ENCODE results near the gene SLC6A2.

Gene SLC6A2

GRCh38 chr16:55717326-55717725 is 61.5 kb downstream of the SLC6A2 start:
- no peak for DNase-seq

- no peak for DNase-seq
These were observed 69.4 kb downstream of the SLC6A2 start for GRCh38 chr16:55725055-55725777.

GRCh38 chr16:55728797-55729196 is 73.0 kb downstream of the SLC6A2 start:
- DNase-seq: no peak

DNA sequence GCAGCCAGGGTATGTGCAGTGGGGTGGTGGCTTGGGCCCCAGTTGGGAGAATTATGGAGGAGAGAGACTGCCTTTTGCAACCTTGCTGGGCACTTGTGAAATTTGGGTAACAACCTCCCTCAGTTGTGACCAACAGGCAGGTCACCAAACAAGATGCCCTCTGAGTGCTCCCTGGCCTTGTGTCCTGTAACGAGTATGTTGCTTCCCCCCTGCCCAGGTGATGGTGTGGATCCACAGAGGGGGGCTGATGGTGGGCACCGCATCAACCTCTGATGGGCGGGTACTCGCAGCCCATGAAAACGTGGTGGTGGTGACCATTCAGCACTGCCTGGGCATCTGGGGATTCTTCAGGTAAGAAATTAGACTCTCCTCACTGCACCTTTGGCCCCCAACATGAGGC is 74.3 kb downstream of the SLC6A2 start:
- no peak for DNase-seq

- DNase-seq: no peak
These were observed 76.7 kb downstream of the SLC6A2 start for GRCh38 chr16:55732496-55732895.

DNA sequence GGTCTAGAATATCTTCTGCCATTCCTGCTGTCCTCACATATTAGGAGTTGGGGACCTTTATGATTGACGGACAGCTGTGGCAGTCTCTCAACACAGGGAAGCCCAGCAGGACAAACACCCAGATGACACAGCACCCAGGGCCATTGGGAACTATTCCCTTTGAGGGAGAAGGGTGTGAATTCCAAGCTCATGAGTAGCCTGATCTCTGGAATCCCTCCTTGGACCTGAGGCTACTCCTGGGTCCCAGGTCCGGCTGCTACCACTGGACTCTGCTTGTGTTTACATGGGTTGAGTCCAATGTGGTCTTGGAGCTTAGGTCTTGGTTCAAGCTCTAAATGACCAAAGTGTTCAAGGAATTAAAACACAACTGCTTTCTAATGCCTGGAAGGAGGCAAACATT is 78.9 kb downstream of the SLC6A2 start:
- DNase-seq: no peak

DNA sequence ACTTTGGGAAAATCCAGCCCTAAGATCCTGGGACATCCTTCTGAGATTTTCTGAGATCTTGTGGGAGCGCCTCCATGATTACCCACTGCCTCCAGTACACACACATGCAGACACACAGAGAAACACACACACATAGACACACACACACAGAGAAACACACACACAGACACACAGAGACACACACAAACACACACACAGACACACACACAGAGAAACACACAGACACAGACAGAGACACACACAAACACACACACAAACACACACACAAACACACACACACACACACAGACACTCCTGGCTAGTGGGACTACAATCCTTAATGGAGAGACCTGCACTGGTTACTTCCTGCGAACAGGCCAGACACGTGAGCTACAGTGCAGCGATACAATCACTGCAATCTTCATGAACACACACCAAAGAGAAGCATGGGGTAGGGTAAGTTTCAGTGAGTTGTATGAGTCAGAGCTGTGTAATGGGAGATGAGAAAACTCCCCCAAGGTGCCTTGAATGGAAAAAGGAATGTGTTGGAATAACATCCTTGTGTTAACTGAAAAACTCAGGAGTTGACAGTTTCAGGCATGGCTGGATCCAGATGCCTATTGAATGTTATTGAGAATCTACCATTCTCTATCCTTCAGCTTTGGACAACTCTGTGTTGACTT is 79.5 kb downstream of the SLC6A2 start:
- DNase-seq: no peak

- no peak for DNase-seq
These were observed 80.9 kb downstream of the SLC6A2 start for GRCh38 chr16:55736671-55737070.

DNA sequence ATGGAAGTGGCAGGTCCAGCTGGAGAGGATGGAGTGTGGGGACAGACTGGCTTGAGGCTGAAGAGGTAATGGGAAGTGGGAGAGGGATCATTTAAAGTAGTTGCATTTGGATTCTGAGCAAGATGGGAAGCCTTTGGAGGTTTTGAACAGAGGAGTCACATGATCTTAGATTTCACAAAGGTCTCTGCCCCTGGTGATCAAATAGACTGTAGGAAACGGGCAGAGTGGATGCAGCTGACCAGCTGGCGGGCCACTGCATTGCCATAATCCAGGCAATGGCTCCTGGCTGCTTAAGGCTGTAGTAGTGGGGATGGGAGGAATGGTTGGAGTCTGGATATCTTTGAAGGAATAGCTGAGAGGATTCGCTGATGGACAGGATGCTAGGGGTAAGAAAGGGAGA is 81.5 kb downstream of the SLC6A2 start:
- DNase-seq: no peak

DNA sequence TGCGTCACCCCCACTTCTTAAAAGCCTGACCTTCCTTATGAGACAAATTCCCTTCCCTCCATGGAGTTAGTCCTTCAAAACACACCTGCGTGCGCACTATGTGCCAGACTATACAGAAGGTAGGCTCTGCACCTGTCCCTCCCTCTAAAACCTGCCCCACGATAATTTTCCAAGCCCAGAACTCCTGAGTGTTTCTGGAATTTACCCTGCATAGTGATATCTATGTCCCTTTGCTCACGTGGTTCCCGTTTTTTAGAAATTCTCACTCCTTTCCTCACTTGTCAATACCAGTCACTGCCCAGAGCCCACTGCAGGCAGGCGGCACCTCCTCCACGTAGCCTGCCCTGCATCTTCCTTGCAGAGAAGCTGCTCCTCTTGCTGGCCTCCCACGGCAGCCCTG is 82.2 kb downstream of the SLC6A2 start:
- DNase-seq: no peak

GRCh38 chr16:55746081-55746480 is 90.3 kb downstream of the SLC6A2 start:
- DNase-seq: no peak

- DNase-seq: no peak
These were observed 92.0 kb downstream of the SLC6A2 start for GRCh38 chr16:55747785-55748184.

GRCh38 chr16:55752465-55753144 is 96.8 kb downstream of the SLC6A2 start:
- peak; percentile 18 for DNase-seq

- DNase-seq: peak; percentile 3
These were observed 97.4 kb downstream of the SLC6A2 start for GRCh38 chr16:55753145-55753631.

Measured in central memory CD4-positive, alpha-beta T cell (primary cell).